Skin epidermis (tissue), 12 donors: Measurements from ENCODE around the gene JAGN1.
A peak's percentile ranks its signal among the peaks of the same experiment; 100 is the strongest.
"Not testable (repeated sequence)": the region's sequence is repeated elsewhere in the genome, so short reads cannot be mapped to it uniquely, and the experiment has no call there.

Experiments
- H3K27ac ChIP-seq, 21 experiments: fragments of 200-600 bp; sonication (generic) in 11 of 21; one replicate each; pipeline ENCODE4 v1.5.0; 2020; ENCODE audit warnings: mild to moderate bottlenecking in 3 of 21, inconsistent platforms in 2 of 21, moderate library complexity in 2 of 21
- H3K4me3 ChIP-seq, 7 experiments: fragments of 200-600 bp; sonication (generic) in 2 of 7; one replicate each; pipeline ENCODE4 v1.5.0; 2020; ENCODE audit warnings: inconsistent platforms in 2 of 7, mild to moderate bottlenecking in 2 of 7, moderate library complexity in 1 of 7

JAGN1 gene

GRCh38 chr3:9890249-9891071 lies at the start of gene JAGN1:
Gene JAGN1, plus strand, starts transcription at chr3:9890610. Its CDS starts 113 bp downstream, at chr3:9890723.
- Histone ChIP-seq H3K27ac (peak within 1 kb of the TSS; percentile 91 to 100 (median 98)), H3K4me3 (peak within 1 kb of the TSS; percentile 65 to 99 (median 87))

GRCh38 chr3:9841015-9841414 lies 49.4 kb upstream of the JAGN1 start:
- Histone ChIP-seq H3K27ac (no peak overlapping the region), H3K4me3 (no peak overlapping the region)

GRCh38 chr3:9843715-9844438 lies 46.5 kb upstream of the JAGN1 start, which contains the start of gene RPUSD3:
Gene RPUSD3, minus strand, starts transcription at chr3:9844008. Its CDS starts 18 bp downstream, at chr3:9843990.
- peak within 1 kb of the TSS; percentile 55 to 91 (median 74) for H3K4me3 ChIP-seq
- H3K27ac ChIP-seq, result peak within 1 kb of the TSS; percentile 28 to 91 (median 80)

GRCh38 chr3:9846231-9846630 lies 44.2 kb upstream of the JAGN1 start:
- H3K27ac ChIP-seq, result no peak overlapping the region
- no peak overlapping the region for H3K4me3 ChIP-seq

GRCh38 chr3:9846931-9847488 lies 43.4 kb upstream of the JAGN1 start:
- Histone ChIP-seq H3K27ac (no peak overlapping the region), H3K4me3 (no peak overlapping the region)

- not testable (repeated sequence) for H3K4me3 ChIP-seq, H3K27ac ChIP-seq
These were observed 42.5 kb upstream of the JAGN1 start for GRCh38 chr3:9847870-9848269.

GRCh38 chr3:9848860-9849259 lies 41.5 kb upstream of the JAGN1 start:
- not testable (repeated sequence) for H3K27ac ChIP-seq, H3K4me3 ChIP-seq

GRCh38 chr3:9851383-9851782 lies 39.0 kb upstream of the JAGN1 start:
- peak overlapping the region in 1 of 21 experiments; percentile 27 for H3K27ac ChIP-seq
- not testable (repeated sequence) for H3K4me3 ChIP-seq

- H3K4me3 ChIP-seq, H3K27ac ChIP-seq: not testable (repeated sequence)
These were observed 38.5 kb upstream of the JAGN1 start for GRCh38 chr3:9851926-9852325.

GRCh38 chr3:9852528-9852927 lies 37.9 kb upstream of the JAGN1 start:
- no peak overlapping the region for H3K4me3 ChIP-seq
- no peak overlapping the region for H3K27ac ChIP-seq

GRCh38 chr3:9854291-9854940 lies 36.0 kb upstream of the JAGN1 start:
- H3K4me3 ChIP-seq, H3K27ac ChIP-seq: not testable (repeated sequence)

GRCh38 chr3:9855594-9855993 lies 34.8 kb upstream of the JAGN1 start:
- Histone ChIP-seq H3K27ac (no peak overlapping the region), H3K4me3 (no peak overlapping the region)

GRCh38 chr3:9859530-9860025 lies 30.8 kb upstream of the JAGN1 start:
- H3K27ac ChIP-seq, result no peak overlapping the region
- H3K4me3 ChIP-seq, result no peak overlapping the region

GRCh38 chr3:9861201-9861600 lies 29.2 kb upstream of the JAGN1 start:
- H3K4me3 ChIP-seq, result no peak overlapping the region
- no peak overlapping the region for H3K27ac ChIP-seq

- no peak overlapping the region for H3K27ac ChIP-seq
These were observed 28.7 kb upstream of the JAGN1 start for GRCh38 chr3:9861626-9862130.

GRCh38 chr3:9862391-9863057 lies 27.9 kb upstream of the JAGN1 start:
- peak overlapping the region; percentile 3 to 40 (median 21) for H3K4me3 ChIP-seq
- peak overlapping the region in 8 of 21 experiments; percentile 6 to 73 (median 31) for H3K27ac ChIP-seq

More at GRCh38 chr3:9861626-9862130, 28.7 kb upstream of the JAGN1 start:
- H3K4me3 ChIP-seq, result no peak overlapping the region

GRCh38 chr3:9863058-9863772 lies 27.2 kb upstream of the JAGN1 start:
- Histone ChIP-seq H3K4me3 (peak overlapping the region; percentile 3 to 40 (median 21)), H3K27ac (peak overlapping the region in 7 of 21 experiments; percentile 6 to 73 (median 43))

- H3K4me3 ChIP-seq, result no peak overlapping the region
- H3K27ac ChIP-seq, result peak overlapping the region in 6 of 21 experiments; percentile 6 to 61 (median 36)
These were observed 26.0 kb upstream of the JAGN1 start for GRCh38 chr3:9864200-9864927.
